ENCODE data around the gene CSTF3. TPM values are rescaled to one million over a fixed set of nuclear protein-coding genes. Genes with fewer than 3 reads are reported as not detected.

The CSTF3 gene
- total RNA-seq, 2 donors from 2014 or later: 22.9 to 29.9 TPM

DNA sequence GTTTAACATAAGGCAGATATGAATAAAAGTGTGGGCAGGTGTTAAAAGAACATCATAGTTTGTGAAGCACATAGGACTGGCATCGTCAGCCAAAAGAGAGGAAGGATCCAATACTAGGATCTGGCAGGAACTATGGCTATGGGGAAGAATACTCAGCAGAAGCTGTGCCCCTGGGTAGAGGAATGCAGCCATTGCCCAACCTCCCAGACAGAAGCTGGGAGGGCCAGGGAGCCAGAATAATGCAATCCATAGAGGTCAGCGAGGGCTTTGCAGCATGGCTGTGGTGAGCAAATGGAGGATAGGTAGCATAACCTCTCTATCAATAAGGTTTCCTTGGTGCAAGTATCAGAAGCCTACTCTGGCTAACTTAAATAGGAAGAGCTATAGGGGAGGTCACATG is 11.7 kb upstream of the CSTF3 start:
- H3K27me3 ChIP-seq: no peaks in the 10 kb centered on the region
- H3K4me3 ChIP-seq: no peak overlapping the region
- TF ChIP-seq, protein P1, sequence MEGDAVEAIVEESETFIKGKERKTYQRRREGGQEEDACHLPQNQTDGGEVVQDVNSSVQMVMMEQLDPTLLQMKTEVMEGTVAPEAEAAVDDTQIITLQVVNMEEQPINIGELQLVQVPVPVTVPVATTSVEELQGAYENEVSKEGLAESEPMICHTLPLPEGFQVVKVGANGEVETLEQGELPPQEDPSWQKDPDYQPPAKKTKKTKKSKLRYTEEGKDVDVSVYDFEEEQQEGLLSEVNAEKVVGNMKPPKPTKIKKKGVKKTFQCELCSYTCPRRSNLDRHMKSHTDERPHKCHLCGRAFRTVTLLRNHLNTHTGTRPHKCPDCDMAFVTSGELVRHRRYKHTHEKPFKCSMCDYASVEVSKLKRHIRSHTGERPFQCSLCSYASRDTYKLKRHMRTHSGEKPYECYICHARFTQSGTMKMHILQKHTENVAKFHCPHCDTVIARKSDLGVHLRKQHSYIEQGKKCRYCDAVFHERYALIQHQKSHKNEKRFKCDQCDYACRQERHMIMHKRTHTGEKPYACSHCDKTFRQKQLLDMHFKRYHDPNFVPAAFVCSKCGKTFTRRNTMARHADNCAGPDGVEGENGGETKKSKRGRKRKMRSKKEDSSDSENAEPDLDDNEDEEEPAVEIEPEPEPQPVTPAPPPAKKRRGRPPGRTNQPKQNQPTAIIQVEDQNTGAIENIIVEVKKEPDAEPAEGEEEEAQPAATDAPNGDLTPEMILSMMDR (IDR thresholded peaks at IDR 0.05): no peak
- no peak overlapping the region for H3K9ac ChIP-seq (ENCODE audit: low read depth in 2 of 2, low read length in 2 of 2)
- no peak overlapping the region for H3K27ac ChIP-seq
- intact Hi-C loops (cut with DNase I): no loop called here
- no peaks in the 10 kb centered on the region for H3K9me3 ChIP-seq
- H3K4me1 ChIP-seq: no peaks in the 10 kb centered on the region
- no peak for DNase-seq
- no peaks in the 10 kb centered on the region for H3K36me3 ChIP-seq

DNA sequence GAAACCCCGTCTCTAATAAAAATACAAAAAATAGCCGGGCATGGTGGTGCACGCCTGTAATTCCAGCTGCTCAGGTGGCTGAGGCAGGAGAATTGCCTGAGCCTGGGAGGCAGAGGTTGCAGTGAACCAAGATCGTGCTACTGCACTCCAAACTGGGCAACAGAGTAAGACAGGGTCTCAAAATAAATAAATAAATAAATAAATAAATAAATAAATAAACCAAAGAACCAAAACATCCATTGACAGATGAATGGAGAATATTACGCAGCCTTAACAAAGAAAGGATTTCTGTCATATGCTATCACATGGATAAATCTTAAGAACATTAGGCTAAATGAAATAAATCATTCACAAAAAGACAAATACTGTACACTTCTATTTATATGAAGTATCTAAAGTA is 11.1 kb upstream of the CSTF3 start:
- intact Hi-C loops (cut with DNase I): no loop called here
- no peaks in the 10 kb centered on the region for H3K9me3 ChIP-seq
- H3K36me3 ChIP-seq: no peaks in the 10 kb centered on the region
- H3K27ac ChIP-seq: no peak overlapping the region
- no peaks in the 10 kb centered on the region for H3K27me3 ChIP-seq
- TF ChIP-seq, protein P1 (IDR thresholded peaks at IDR 0.05): no peak
- H3K4me1 ChIP-seq: no peaks in the 10 kb centered on the region
- H3K9ac ChIP-seq (ENCODE audit: low read depth in 2 of 2, low read length in 2 of 2): no peak overlapping the region
- H3K4me3 ChIP-seq: no peak overlapping the region
- no peak for DNase-seq

DNA sequence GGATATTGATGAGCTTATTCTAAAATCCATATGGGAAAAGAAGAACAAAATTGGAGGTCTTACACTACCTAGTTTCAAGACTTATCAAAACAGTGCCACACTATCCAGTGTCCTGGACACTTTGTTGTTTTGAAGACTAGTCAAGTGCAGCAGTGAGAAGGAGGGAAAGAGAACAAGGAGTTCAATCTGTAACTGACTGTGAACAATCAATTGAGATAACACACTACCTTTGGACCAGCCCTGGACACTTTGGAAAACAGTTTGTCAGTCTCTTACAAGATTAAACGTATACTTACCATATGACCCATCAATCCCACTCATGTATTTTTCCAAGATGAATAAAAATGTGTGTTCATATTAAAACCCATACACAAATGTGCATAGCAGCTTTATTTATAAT is 10.0 kb upstream of the CSTF3 start:
- no peak for DNase-seq
- Histone ChIP-seq H3K9me3 (no peaks in the 10 kb centered on the region), H3K4me1 (no peaks in the 10 kb centered on the region), H3K4me3 (no peak overlapping the region), H3K9ac (ENCODE audit: low read depth in 2 of 2, low read length in 2 of 2) (no peak overlapping the region), H3K36me3 (no peaks in the 10 kb centered on the region), H3K27ac (no peak overlapping the region), H3K27me3 (no peaks in the 10 kb centered on the region)
- intact Hi-C loops (cut with DNase I): no loop called here
- TF ChIP-seq, protein P1 (IDR thresholded peaks at IDR 0.05): no peak

DNA sequence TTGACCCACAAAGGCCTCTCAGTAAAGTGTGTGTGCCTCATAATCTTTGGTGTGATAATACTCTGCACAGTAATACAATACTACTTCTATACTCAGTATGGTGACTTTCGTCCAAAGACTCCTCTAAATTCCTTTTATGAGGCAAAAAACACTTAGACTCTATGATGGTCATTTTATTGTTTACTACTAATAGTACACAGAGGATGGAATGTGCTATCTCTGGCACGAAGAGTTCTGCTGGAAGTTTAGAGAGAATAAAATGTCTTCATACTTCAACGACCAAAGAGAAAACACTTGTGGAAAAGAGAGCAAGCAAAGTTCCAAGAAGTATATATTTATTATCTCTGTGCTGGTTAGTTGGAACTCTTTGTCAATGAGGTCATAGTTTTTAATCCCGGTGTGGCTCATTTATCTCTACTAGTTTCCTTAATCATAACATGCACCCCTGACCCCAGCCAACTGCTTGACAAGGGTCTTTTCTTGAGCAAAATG is 7.5 kb upstream of the CSTF3 start:
- H3K4me1 ChIP-seq: no peaks in the 10 kb centered on the region
- no peaks in the 10 kb centered on the region for H3K27me3 ChIP-seq
- no peaks in the 10 kb centered on the region for H3K9me3 ChIP-seq
- no peak for DNase-seq
- no peak overlapping the region for H3K9ac ChIP-seq (ENCODE audit: low read depth in 2 of 2, low read length in 2 of 2)
- TF ChIP-seq, protein P1 (IDR thresholded peaks at IDR 0.05): no peak
- intact Hi-C loops (cut with DNase I): loop anchor here (5.0 to 10.0 kb wide), 2 partner anchors 159 to 526 kb away; no protein-coding TSS in a partner anchor
- no peak overlapping the region for H3K27ac ChIP-seq
- H3K4me3 ChIP-seq: no peak overlapping the region
- H3K36me3 ChIP-seq: no peaks in the 10 kb centered on the region

DNA sequence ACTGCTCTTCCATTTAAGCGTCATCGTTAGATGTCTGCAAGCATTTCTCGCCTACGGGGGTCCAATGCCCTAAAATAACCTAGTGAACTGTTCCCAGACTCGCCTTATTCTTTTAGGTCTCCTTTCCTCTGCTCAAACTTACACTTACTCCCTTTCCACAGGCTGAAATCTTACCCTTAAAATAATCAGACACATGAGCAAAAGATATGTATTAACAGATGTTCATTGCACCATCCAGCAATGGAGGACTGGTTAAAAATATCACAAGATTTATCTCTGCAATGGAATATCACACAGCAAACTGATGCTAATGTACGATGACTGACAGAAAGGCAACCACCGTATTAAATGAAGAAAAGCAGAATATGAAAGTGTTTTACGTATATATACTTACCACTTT is 1.6 kb upstream of the CSTF3 start:
- Histone ChIP-seq H3K27ac (no peak overlapping the region), H3K9me3 (no peaks in the 10 kb centered on the region), H3K4me1 (peaks cover 14% of the 10 kb centered on the region), H3K36me3 (no peaks in the 10 kb centered on the region), H3K9ac (ENCODE audit: low read depth in 2 of 2, low read length in 2 of 2) (no peak overlapping the region), H3K27me3 (no peaks in the 10 kb centered on the region), H3K4me3 (no peak overlapping the region)
- intact Hi-C loops (cut with DNase I): loop anchor here (5.0 to 10.0 kb wide), 2 partner anchors 94 to 532 kb away; partner anchors contain the start of gene HIPK3
- TF ChIP-seq, protein P1 (IDR thresholded peaks at IDR 0.05): no peak
- DNase-seq: no peak
